K562 (cell line): ENCODE data around the gene LRRIQ4. TPM values are rescaled to one million over a fixed set of nuclear protein-coding genes. Genes with fewer than 3 reads are reported as not detected.

Experiments
- CTCF ChIP-seq, 3 experiments: IDR thresholded peaks in 2 of 3; conservative IDR thresholded peaks in 1 of 3; 2 replicates each; pipeline ENCODE4 v1.5.1; 2011 to 2012; ENCODE audit warnings: low read length in 3 of 3, mild to moderate bottlenecking in 3 of 3, control low read depth in 2 of 3, improper control_type of control experiment in 1 of 3, inconsistent platforms in 1 of 3, low read depth in 1 of 3, mixed read lengths in 1 of 3, moderate library complexity in 1 of 3; ENCODE audit not compliant: insufficient read depth in 2 of 3
- E2F5 ChIP-seq: sonication (generic); formaldehyde crosslinking; IDR thresholded peaks from 2 replicates; pipeline ENCODE4 v1.8.0; 2022; ENCODE audit warnings: mild to moderate bottlenecking, missing genetic modification reagents
- ELF1 ChIP-seq: fragments of 200-800 bp; sonication (Bioruptor generic); IDR thresholded peaks from 2 replicates; pipeline ENCODE4 v1.6.1; 2016; ENCODE audit warnings: missing genetic modification characterization, missing compliant biosample characterization
- ELF2 ChIP-seq: fragments of 250-450 bp; sonication (Bioruptor Pico); IDR thresholded peaks from 2 replicates; pipeline ENCODE4 v1.5.0; 2021; ENCODE audit warnings: mild to moderate bottlenecking
- HDGF ChIP-seq: fragments of 450-650 bp; IDR thresholded peaks from 2 replicates; pipeline ENCODE4 v1.6.1; 2016
- HNRNPLL ChIP-seq: fragments of 200-400 bp; formaldehyde crosslinking; IDR thresholded peaks from 2 replicates; pipeline ENCODE4 v1.6.1; 2017; ENCODE audit warnings: low read length, low read depth, mild to moderate bottlenecking; ENCODE audit not compliant: poor library complexity, severe bottlenecking
- KLF16 ChIP-seq: IDR thresholded peaks from 2 replicates; pipeline ENCODE4 v1.6.1; 2016; ENCODE audit warnings: antibody characterized with exemption
- LCOR ChIP-seq: sonication (generic); formaldehyde crosslinking; IDR thresholded peaks from 2 replicates; pipeline ENCODE4 v1.8.0; 2022; ENCODE audit warnings: mild to moderate bottlenecking, missing genetic modification reagents
- MCM7 ChIP-seq, 2 experiments: fragments of 450-650 bp; IDR thresholded peaks; 2 replicates each; pipeline ENCODE4 v1.6.1; 2016 to 2018
- NR0B1 ChIP-seq: fragments of 450-650 bp; IDR thresholded peaks from one replicate; pipeline ENCODE4 v1.6.1; 2018; ENCODE audit warnings: mild to moderate bottlenecking, moderate library complexity; ENCODE audit not compliant: partially characterized antibody
- NR2F6 ChIP-seq: fragments of 450-650 bp; formaldehyde crosslinking; IDR thresholded peaks from 2 replicates; pipeline ENCODE4 v1.4.0; 2020; ENCODE audit warnings: mild to moderate bottlenecking
- SIN3B ChIP-seq: fragments of 450-650 bp; IDR thresholded peaks from 2 replicates; pipeline ENCODE4 v1.6.1; 2017; ENCODE audit warnings: low read depth, mild to moderate bottlenecking, moderate library complexity
- SMARCB1 ChIP-seq: IDR thresholded peaks from 2 replicates; pipeline ENCODE4 v1.6.1; 2011; ENCODE audit warnings: improper control_type of control experiment, low read depth; ENCODE audit not compliant: insufficient read length
- ZBTB40 ChIP-seq, 2 experiments: fragments of 450-650 bp in 1 of 2; sonication (generic) in 1 of 2; formaldehyde crosslinking in 1 of 2; IDR thresholded peaks; 2 replicates each; pipeline versions ENCODE4 v1.7.1 to v1.9.0; 2016 to 2022; ENCODE audit warnings: inconsistent platforms in 1 of 2, mild to moderate bottlenecking in 1 of 2, missing genetic modification reagents in 1 of 2
- ZNF165 ChIP-seq: fragments of 250-450 bp; sonication (Bioruptor Pico); IDR thresholded peaks from 2 replicates; pipeline ENCODE4 v1.4.0; 2020; ENCODE audit warnings: borderline replicate concordance
- ZNF24 ChIP-seq: fragments of 450-650 bp; IDR thresholded peaks from 2 replicates; pipeline ENCODE4 v1.6.1; 2016
- ZNF707 ChIP-seq: fragments of 250-450 bp; sonication (Bioruptor Pico); conservative IDR thresholded peaks from 2 replicates; pipeline ENCODE4 v1.8.0; 2022; ENCODE audit warnings: inconsistent platforms, mild to moderate bottlenecking, moderate library complexity
- polyA plus RNA-seq, 8 experiments: library from polyadenylated mRNA; depleted of rRNA in 4 of 8; stranded (reverse) in 5 of 8; unstranded in 3 of 8; fragments of >200 nt; fragmentation: Nextera tagmentation in 2 of 8; fragmentation: Illumina TruSeq in 1 of 8; extraction: Ambion mirVana in 2 of 8; extraction: Trizol in 1 of 8; gene quantifications; 2 replicates each; pipeline versions ENCODE4 v1.2.1 to v1.2.3, GENCODE V29; 2011 to 2014; ENCODE audit warnings: inconsistent platforms in 1 of 8, missing spikeins in 1 of 8
- total RNA-seq, 7 experiments: library from RNA; depleted of rRNA in 6 of 7; stranded (reverse); fragments of >200 nt in 6 of 7; fragmentation: Illumina TruSeq in 2 of 7; extraction: Trizol in 2 of 7; gene quantifications; 2 replicates each; pipeline versions ENCODE4 v1.2.1 to v1.2.3, GENCODE V29; 2011 to 2021; ENCODE audit warnings: low replicate concordance in 1 of 7

LRRIQ4 gene
- total and polyA plus RNA-seq, 9 of the 15 experiments (the other 6 are each of a cell fraction or from before 2014, with no cell fraction given), result not detected

- TF ChIP-seq E2F5 (CRISPR knock-in tag), result no peak
- no peak for TF ChIP-seq NR0B1
- no peak for TF ChIP-seq SMARCB1
- no peak for TF ChIP-seq NR2F6 (CRISPR knock-in tag)
- no peak for TF ChIP-seq HDGF
- TF ChIP-seq LCOR (CRISPR knock-in tag), result no peak
- peak; percentile 86 to 93 (median 89) for TF ChIP-seq CTCF (IDR thresholded peaks at IDR 0.05 in 2 of 3, conservative IDR thresholded peaks at IDR 0.05 in 1 of 3; ENCODE audit: insufficient read depth in 2 of 3, low read depth in 1 of 3, low read length in 3 of 3)
- no peak for TF ChIP-seq KLF16
- TF ChIP-seq MCM7 (IDR thresholded peaks at IDR 0.05), result no peak
- TF ChIP-seq ELF1, result no peak
- TF ChIP-seq HNRNPLL, result no peak
- no peak for TF ChIP-seq SIN3B
- no peak for TF ChIP-seq ZBTB40 (IDR thresholded peaks at IDR 0.05)
- no peak for TF ChIP-seq ZBTB40 (CRISPR knock-in tag; IDR thresholded peaks at IDR 0.05)
- TF ChIP-seq ZNF165 (CRISPR knock-in tag), result no peak
- no peak for TF ChIP-seq ZNF24
- TF ChIP-seq ELF2, result no peak
- TF ChIP-seq ZNF707, result no peak
Measured at GRCh38 chr3:169863458-169863899, 50.8 kb downstream of the LRRIQ4 start (continued).
